GM12891 (cell line): ENCODE results near the gene ADNP.

Source experiments
- POLR2A ChIP-seq: IDR thresholded peaks from 2 replicates; pipeline ENCODE4 v1.6.1; 2011; ENCODE audit warnings: low read depth, low read length, control low read depth
- TAF1 ChIP-seq: IDR thresholded peaks from 2 replicates; pipeline ENCODE4 v1.6.1; 2011; ENCODE audit warnings: low read depth, low read length, control low read depth

DNA sequence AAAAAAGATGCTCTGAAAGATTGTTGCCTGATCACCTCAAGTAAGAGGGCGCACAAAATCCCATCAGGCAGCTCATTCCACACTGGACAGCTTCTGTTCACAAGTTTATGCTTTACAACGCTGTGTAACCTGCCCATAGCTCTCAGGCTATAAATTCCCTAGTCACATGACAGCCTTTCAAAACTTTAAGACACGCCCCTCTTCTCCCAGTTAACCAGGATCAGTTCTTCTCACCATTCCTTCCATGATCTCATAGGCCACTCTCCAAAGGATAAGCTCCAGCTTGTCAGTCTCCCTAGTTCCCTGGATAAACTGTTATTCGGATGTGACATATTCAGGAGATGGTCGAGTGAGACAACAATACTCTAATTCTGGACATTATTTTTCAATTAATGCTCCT, 15.0 kb downstream of the ADNP start:
- TF ChIP-seq POLR2A (no peak), TAF1 (no peak)
